Osteoblast (primary cell): ENCODE data around the gene SPATS1. TPM values are rescaled to one million over a fixed set of nuclear protein-coding genes. Genes with fewer than 3 reads are reported as not detected.

ENCODE experiments used
- DNase-seq: peaks from one replicate; pipeline ENCODE4 v3.0.0; 2011; ENCODE audit warnings: low spot score, mixed read lengths; ENCODE audit not compliant: insufficient read length; ENCODE audit errors: missing footprints
- H2AFZ ChIP-seq: 2 replicates; pipeline ENCODE4 v1.6.0; 2011; ENCODE audit warnings: mild to moderate bottlenecking, low read length
- H3K27ac ChIP-seq: 2 replicates; pipeline ENCODE4 v1.5.1; 2011; ENCODE audit warnings: mild to moderate bottlenecking, low read depth, low read length, moderate library complexity
- H3K27me3 ChIP-seq: 2 replicates; pipeline ENCODE4 v1.6.0; 2012; ENCODE audit warnings: mild to moderate bottlenecking, control low read depth, inconsistent platforms, low read length, moderate library complexity; ENCODE audit not compliant: insufficient read depth
- H3K36me3 ChIP-seq: 2 replicates; pipeline ENCODE4 v1.5.1; 2011; ENCODE audit warnings: mild to moderate bottlenecking, low read length, control low read depth, moderate library complexity; ENCODE audit not compliant: insufficient read depth
- H3K4me1 ChIP-seq: 2 replicates; pipeline ENCODE4 v1.5.1; 2011; ENCODE audit warnings: mild to moderate bottlenecking, low read length, control low read depth, moderate library complexity; ENCODE audit not compliant: insufficient read depth
- H3K4me2 ChIP-seq: 2 replicates; pipeline ENCODE4 v1.6.0; 2011; ENCODE audit warnings: mild to moderate bottlenecking, low read length; ENCODE audit not compliant: insufficient read depth
- H3K4me3 ChIP-seq: fragments of 200-600 bp; sonication (generic); 3 replicates; pipeline ENCODE4 v1.5.1; 2012; ENCODE audit warnings: mild to moderate bottlenecking, low read length, inconsistent platforms; ENCODE audit not compliant: insufficient read depth
- H3K79me2 ChIP-seq: 2 replicates; pipeline ENCODE4 v1.6.0; 2012; ENCODE audit warnings: mild to moderate bottlenecking, low read length, control low read depth, inconsistent platforms; ENCODE audit not compliant: insufficient read depth
- H3K9me3 ChIP-seq: 2 replicates; pipeline ENCODE4 v1.5.1; 2011; ENCODE audit warnings: low read depth, low read length, control low read depth
- H4K20me1 ChIP-seq: 2 replicates; pipeline ENCODE4 v1.6.0; 2012; ENCODE audit warnings: mild to moderate bottlenecking, low read length, control low read depth; ENCODE audit not compliant: insufficient read depth
- CTCF ChIP-seq: IDR thresholded peaks from 2 replicates; pipeline ENCODE4 v1.5.1; 2011; ENCODE audit warnings: mild to moderate bottlenecking, low read depth, low read length, moderate library complexity; ENCODE audit errors: extremely low read depth
- total RNA-seq: library from RNA; depleted of rRNA; stranded (reverse); fragments of >200 nt; gene quantifications from 2 replicates; pipeline ENCODE4 v1.2.3, GENCODE V29; 2012

The SPATS1 gene
- total RNA-seq, 1 donor = not detected

- Histone ChIP-seq H3K9me3 (no peaks in the 10 kb centered on the region), H3K4me3 (no peak overlapping the region), H4K20me1 (peaks cover 6% of the 10 kb centered on the region), H2AFZ (no peak overlapping the region), H3K27me3 (peaks cover 29% of the 10 kb centered on the region), H3K36me3 (peaks cover 48% of the 10 kb centered on the region), H3K27ac (no peak overlapping the region), H3K4me2 (no peak overlapping the region), H3K79me2 (no peaks in the 10 kb centered on the region), H3K4me1 (no peaks in the 10 kb centered on the region)
- TF ChIP-seq CTCF = no peak
- DNase-seq = no peak
Measured at GRCh38 chr6:44301106-44301505, 41.3 kb upstream of the SPATS1 start.

GRCh38 chr6:44301782-44302564 is 40.5 kb upstream of the SPATS1 start:
- H4K20me1 ChIP-seq = peaks cover 6% of the 10 kb centered on the region
- H3K4me2 ChIP-seq = no peak overlapping the region
- no peak overlapping the region for H2AFZ ChIP-seq
- no peaks in the 10 kb centered on the region for H3K9me3 ChIP-seq
- no peak for DNase-seq
- peaks cover 20% of the 10 kb centered on the region for H3K27me3 ChIP-seq
- no peaks in the 10 kb centered on the region for H3K79me2 ChIP-seq
- no peak overlapping the region for H3K4me3 ChIP-seq
- TF ChIP-seq CTCF = no peak
- peaks cover 52% of the 10 kb centered on the region for H3K36me3 ChIP-seq
- no peaks in the 10 kb centered on the region for H3K4me1 ChIP-seq
- H3K27ac ChIP-seq = no peak overlapping the region

GRCh38 chr6:44302856-44303255 is 39.6 kb upstream of the SPATS1 start:
- Histone ChIP-seq H3K4me2 (no peak overlapping the region), H3K4me3 (no peak overlapping the region), H2AFZ (no peak overlapping the region), H3K27ac (no peak overlapping the region), H4K20me1 (peaks cover 5% of the 10 kb centered on the region), H3K79me2 (no peaks in the 10 kb centered on the region), H3K36me3 (peaks cover 52% of the 10 kb centered on the region), H3K9me3 (no peaks in the 10 kb centered on the region), H3K4me1 (no peaks in the 10 kb centered on the region), H3K27me3 (peaks cover 11% of the 10 kb centered on the region)
- DNase-seq = no peak
- no peak for TF ChIP-seq CTCF

GRCh38 chr6:44303842-44304241 is 38.6 kb upstream of the SPATS1 start:
- Histone ChIP-seq H3K4me2 (no peak overlapping the region), H3K79me2 (no peaks in the 10 kb centered on the region), H3K4me1 (peaks cover 1% of the 10 kb centered on the region), H2AFZ (no peak overlapping the region), H3K27ac (no peak overlapping the region), H3K4me3 (no peak overlapping the region), H3K27me3 (peaks cover 1% of the 10 kb centered on the region), H3K36me3 (peaks cover 54% of the 10 kb centered on the region), H4K20me1 (peaks cover 2% of the 10 kb centered on the region), H3K9me3 (no peaks in the 10 kb centered on the region)
- DNase-seq = no peak
- TF ChIP-seq CTCF = no peak
